ENCODE data around the gene USP37.

USP37 gene

GRCh38 chr2:218482651-218483050 is 85.5 kb downstream of the USP37 start:
- no peaks in the 10 kb centered on the region for H3K4me1 Mint-ChIP-seq
- no peaks in the 10 kb centered on the region for H3K27me3 Mint-ChIP-seq (ENCODE audit: low read depth, poor library complexity)
- no peak overlapping the region for H3K27ac Mint-ChIP-seq
- TF ChIP-seq CTCF (IDR thresholded peaks at IDR 0.05): no peak
- H3K36me3 Mint-ChIP-seq (ENCODE audit: low read depth): peaks cover 63% of the 10 kb centered on the region
- no peaks in the 10 kb centered on the region for H3K9me3 Mint-ChIP-seq
- no peak for DNase-seq
- H3K4me3 Mint-ChIP-seq: no peak overlapping the region

- no peak overlapping the region for H3K4me3 Mint-ChIP-seq
- DNase-seq: no peak
- H3K9me3 Mint-ChIP-seq: no peaks in the 10 kb centered on the region
- H3K27me3 Mint-ChIP-seq (ENCODE audit: low read depth, poor library complexity): no peaks in the 10 kb centered on the region
- no peak for TF ChIP-seq CTCF (IDR thresholded peaks at IDR 0.05)
- no peak overlapping the region for H3K27ac Mint-ChIP-seq
- peaks cover 50% of the 10 kb centered on the region for H3K36me3 Mint-ChIP-seq (ENCODE audit: low read depth)
- no peaks in the 10 kb centered on the region for H3K4me1 Mint-ChIP-seq
These were observed 88.6 kb downstream of the USP37 start for GRCh38 chr2:218479595-218479994.

- no peaks in the 10 kb centered on the region for H3K27me3 Mint-ChIP-seq (ENCODE audit: low read depth, poor library complexity)
- TF ChIP-seq CTCF (IDR thresholded peaks at IDR 0.05): no peak
- H3K4me3 Mint-ChIP-seq: no peak overlapping the region
- no peaks in the 10 kb centered on the region for H3K9me3 Mint-ChIP-seq
- peaks cover 52% of the 10 kb centered on the region for H3K36me3 Mint-ChIP-seq (ENCODE audit: low read depth)
- H3K27ac Mint-ChIP-seq: no peak overlapping the region
- no peaks in the 10 kb centered on the region for H3K4me1 Mint-ChIP-seq
- DNase-seq: no peak
These were observed 89.6 kb downstream of the USP37 start for GRCh38 chr2:218478544-218478943.

- Mint-ChIP-seq H3K27me3 (ENCODE audit: low read depth, poor library complexity) (no peaks in the 10 kb centered on the region), H3K4me1 (no peaks in the 10 kb centered on the region), H3K36me3 (ENCODE audit: low read depth) (peaks cover 57% of the 10 kb centered on the region), H3K4me3 (no peak overlapping the region), H3K9me3 (no peaks in the 10 kb centered on the region), H3K27ac (no peak overlapping the region)
- TF ChIP-seq CTCF (IDR thresholded peaks at IDR 0.05): no peak
- no peak for DNase-seq
These were observed 90.9 kb downstream of the USP37 start for GRCh38 chr2:218477247-218477646.

GRCh38 chr2:218476676-218477075 is 91.5 kb downstream of the USP37 start:
- peaks cover 56% of the 10 kb centered on the region for H3K36me3 Mint-ChIP-seq (ENCODE audit: low read depth)
- H3K27ac Mint-ChIP-seq: no peak overlapping the region
- no peaks in the 10 kb centered on the region for H3K4me1 Mint-ChIP-seq
- no peaks in the 10 kb centered on the region for H3K27me3 Mint-ChIP-seq (ENCODE audit: low read depth, poor library complexity)
- DNase-seq: no peak
- H3K9me3 Mint-ChIP-seq: no peaks in the 10 kb centered on the region
- H3K4me3 Mint-ChIP-seq: no peak overlapping the region
- no peak for TF ChIP-seq CTCF (IDR thresholded peaks at IDR 0.05)

- no peak for DNase-seq
- Mint-ChIP-seq H3K36me3 (ENCODE audit: low read depth) (peaks cover 66% of the 10 kb centered on the region), H3K9me3 (no peaks in the 10 kb centered on the region), H3K4me1 (no peaks in the 10 kb centered on the region), H3K4me3 (no peak overlapping the region), H3K27ac (no peak overlapping the region), H3K27me3 (ENCODE audit: low read depth, poor library complexity) (no peaks in the 10 kb centered on the region)
- TF ChIP-seq CTCF (IDR thresholded peaks at IDR 0.05): no peak
These were observed 93.6 kb downstream of the USP37 start for GRCh38 chr2:218474527-218474926.
